Ecto neural progenitor cell (in vitro differentiated cells): ENCODE data around the gene ARHGEF2.

Experiments
- DNase-seq: peaks from one replicate; pipeline ENCODE4 v3.0.0-alpha.2; 2018; ENCODE audit warnings: low spot score

Gene ARHGEF2

GRCh38 chr1:155971910-155972809, 6.2 kb downstream of the ARHGEF2 start:
- DNase-seq: no peak

GRCh38 chr1:155970531-155971167, 7.7 kb downstream of the ARHGEF2 start:
- DNase-seq: no peak

- DNase-seq: no peak
Measured at GRCh38 chr1:155969377-155969791, 9.0 kb downstream of the ARHGEF2 start.

GRCh38 chr1:155968670-155969069, 9.7 kb downstream of the ARHGEF2 start:
- no peak for DNase-seq

GRCh38 chr1:155968051-155968400, 10.3 kb downstream of the ARHGEF2 start:
- no peak for DNase-seq

GRCh38 chr1:155967341-155968050, 10.9 kb downstream of the ARHGEF2 start:
- no peak for DNase-seq

GRCh38 chr1:155966750-155967149, 11.6 kb downstream of the ARHGEF2 start:
- no peak for DNase-seq

- DNase-seq: no peak
Measured at GRCh38 chr1:155966135-155966534, 12.2 kb downstream of the ARHGEF2 start.

- no peak for DNase-seq
Measured at GRCh38 chr1:155964193-155964592, 14.2 kb downstream of the ARHGEF2 start.

GRCh38 chr1:155962599-155963211, 15.6 kb downstream of the ARHGEF2 start:
- no peak for DNase-seq

- DNase-seq: no peak
Measured at GRCh38 chr1:155961937-155962336, 16.4 kb downstream of the ARHGEF2 start.

- DNase-seq: no peak
Measured at GRCh38 chr1:155960081-155960745, 18.1 kb downstream of the ARHGEF2 start.

- DNase-seq: no peak
Measured at GRCh38 chr1:155957411-155957915, 20.9 kb downstream of the ARHGEF2 start.

GRCh38 chr1:155954645-155955044, 23.7 kb downstream of the ARHGEF2 start:
- DNase-seq: no peak

- DNase-seq: no peak
Measured at GRCh38 chr1:155952505-155952890, 25.8 kb downstream of the ARHGEF2 start.

GRCh38 chr1:155951753-155952504, 26.4 kb downstream of the ARHGEF2 start:
- DNase-seq: no peak

- no peak for DNase-seq
Measured at GRCh38 chr1:155950829-155951228, 27.5 kb downstream of the ARHGEF2 start.

- DNase-seq: no peak
Measured at GRCh38 chr1:155947741-155948140, 30.6 kb downstream of the ARHGEF2 start.

- no peak for DNase-seq
Measured at GRCh38 chr1:155947292-155947691, 31.1 kb downstream of the ARHGEF2 start.

GRCh38 chr1:155946633-155947219, 31.6 kb downstream of the ARHGEF2 start:
- DNase-seq: no peak

- DNase-seq: no peak
Measured at GRCh38 chr1:155944444-155944799, 33.9 kb downstream of the ARHGEF2 start.
